ENCODE measurements around the gene STX1B. TPM values are rescaled to one million over a fixed set of nuclear protein-coding genes. Genes with fewer than 3 reads are reported as not detected.

Gene STX1B
- total RNA-seq, 1 experiment from 2014 or later = 11.0 TPM

DNA sequence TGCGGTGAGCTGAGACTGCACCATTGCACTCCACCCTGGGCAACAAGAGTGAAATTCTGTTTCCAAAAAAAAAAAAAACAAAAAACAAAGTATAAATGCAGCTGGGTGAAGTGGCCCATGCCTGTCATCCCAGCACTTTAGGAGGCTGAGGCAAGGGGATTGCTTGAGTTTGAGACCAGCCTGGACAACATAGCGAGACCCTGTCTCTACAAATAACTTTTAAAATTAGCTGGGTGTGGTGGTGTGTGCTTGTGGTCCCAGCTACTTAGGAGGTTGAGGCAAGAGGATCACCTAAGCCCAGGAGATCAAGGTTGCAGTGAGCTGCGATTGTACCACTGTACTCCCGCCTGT, 12.8 kb upstream of the STX1B start:
- H4K20me1 ChIP-seq (ENCODE audit: control insufficient read depth, insufficient read depth, insufficient read length) = no peaks in the 10 kb centered on the region
- H2BK5ac ChIP-seq (ENCODE audit: insufficient read length, low read length) = no peak overlapping the region
- no peak overlapping the region for H3T11ph ChIP-seq (ENCODE audit: low read length)
- no peak overlapping the region for H4K8ac ChIP-seq (replicated peaks; ENCODE audit: insufficient read length, low read depth, low read length)
- no peaks in the 10 kb centered on the region for H3K79me2 ChIP-seq (ENCODE audit: insufficient read depth, low read length)
- no peaks in the 10 kb centered on the region for H3K27me3 ChIP-seq (ENCODE audit: insufficient read depth, low read length)
- H3K4me1 ChIP-seq (ENCODE audit: insufficient read depth, low read length) = no peaks in the 10 kb centered on the region
- WGBS (ENCODE audit: extremely low coverage, insufficient read length, low lambda C conversion rate) = no CpG with 5 or more reads among the region's 4 CpGs
- Mint-ChIP-seq H3K4me1 (peaks cover 0 to 6% of the 10 kb centered on the region in 2 experiments; a peak in 2 of 4 replicates), H3K9me3 (no peaks in the 10 kb centered on the region), H3K27me3 (ENCODE audit: low read depth) (no peaks in the 10 kb centered on the region; the same call in 1 of the 2 replicates), H3K36me3 (ENCODE audit: insufficient read depth in 1 of 3, low read depth in 3 of 3) (no peaks in the 10 kb centered on the region), H3K4me3 (no peak overlapping the region), H3K27ac (no peak overlapping the region)
- H3K9me3 ChIP-seq (ENCODE audit: control insufficient read depth, low read depth, low read length) = no peaks in the 10 kb centered on the region
- H3K23ac ChIP-seq (ENCODE audit: insufficient read length, low read depth, low read length) = no peak overlapping the region
- H3K4ac ChIP-seq (ENCODE audit: low read depth, low read length) = no peak overlapping the region
- H3K79me1 ChIP-seq (ENCODE audit: insufficient read depth, low read depth, low read length, poor library complexity, severe bottlenecking) = no peaks in the 10 kb centered on the region
- H2BK12ac ChIP-seq (ENCODE audit: insufficient read length, low read depth, low read length) = no peak overlapping the region
- no peak overlapping the region for H3K4me2 ChIP-seq (ENCODE audit: insufficient read depth, insufficient read length, low read length)
- TF ChIP-seq, protein P1, sequence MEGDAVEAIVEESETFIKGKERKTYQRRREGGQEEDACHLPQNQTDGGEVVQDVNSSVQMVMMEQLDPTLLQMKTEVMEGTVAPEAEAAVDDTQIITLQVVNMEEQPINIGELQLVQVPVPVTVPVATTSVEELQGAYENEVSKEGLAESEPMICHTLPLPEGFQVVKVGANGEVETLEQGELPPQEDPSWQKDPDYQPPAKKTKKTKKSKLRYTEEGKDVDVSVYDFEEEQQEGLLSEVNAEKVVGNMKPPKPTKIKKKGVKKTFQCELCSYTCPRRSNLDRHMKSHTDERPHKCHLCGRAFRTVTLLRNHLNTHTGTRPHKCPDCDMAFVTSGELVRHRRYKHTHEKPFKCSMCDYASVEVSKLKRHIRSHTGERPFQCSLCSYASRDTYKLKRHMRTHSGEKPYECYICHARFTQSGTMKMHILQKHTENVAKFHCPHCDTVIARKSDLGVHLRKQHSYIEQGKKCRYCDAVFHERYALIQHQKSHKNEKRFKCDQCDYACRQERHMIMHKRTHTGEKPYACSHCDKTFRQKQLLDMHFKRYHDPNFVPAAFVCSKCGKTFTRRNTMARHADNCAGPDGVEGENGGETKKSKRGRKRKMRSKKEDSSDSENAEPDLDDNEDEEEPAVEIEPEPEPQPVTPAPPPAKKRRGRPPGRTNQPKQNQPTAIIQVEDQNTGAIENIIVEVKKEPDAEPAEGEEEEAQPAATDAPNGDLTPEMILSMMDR (conservative IDR thresholded peaks at IDR 0.05) = no peak
- H3K56ac ChIP-seq (ENCODE audit: insufficient read length, low read depth, low read length) = no peak overlapping the region
- no peak overlapping the region for H2BK15ac ChIP-seq (ENCODE audit: low read depth, low read length)
- no peak overlapping the region for H2AK5ac ChIP-seq (ENCODE audit: insufficient read length, low read length)
- H3K18ac ChIP-seq (ENCODE audit: insufficient read length, low read depth, low read length) = no peak overlapping the region
- H2BK20ac ChIP-seq (ENCODE audit: low read depth, low read length, poor library complexity, severe bottlenecking) = no peak overlapping the region
- H2AFZ ChIP-seq (ENCODE audit: low read length) = no peak overlapping the region
- no peaks in the 10 kb centered on the region for H3K23me2 ChIP-seq (ENCODE audit: insufficient read length, low read depth, low read length, poor library complexity, severe bottlenecking)
- no peak overlapping the region for H3K27ac ChIP-seq (ENCODE audit: insufficient read length, low read depth, low read length)
- H3K14ac ChIP-seq (ENCODE audit: insufficient read depth, low read length) = no peak overlapping the region
- H2BK120ac ChIP-seq (ENCODE audit: low read depth, low read length, poor library complexity, severe bottlenecking) = no peak overlapping the region
- H3K9ac ChIP-seq (ENCODE audit: extremely low read depth, insufficient read length, low read length) = no peak overlapping the region
- no peak for DNase-seq
- no peak overlapping the region for H4K5ac ChIP-seq (ENCODE audit: insufficient read length, low read depth, low read length)
- no peak overlapping the region for H4K91ac ChIP-seq (ENCODE audit: insufficient read length, low read depth, low read length)
